ENCODE measurements around the gene NDUFS2. TPM values are rescaled to one million over a fixed set of nuclear protein-coding genes. Genes with fewer than 3 reads are reported as not detected.

The NDUFS2 gene
- total and polyA plus RNA-seq, 2 experiments from 2014 or later: 104 to 135 TPM

GRCh38 chr1:161198897-161199431, 3.2 kb upstream of the NDUFS2 start, which contains the start of gene ADAMTS4:
ADAMTS4 (minus strand) TSS chr1:161199054; CDS start chr1:161198627, 427 bp downstream.
- no peaks in the 10 kb centered on the region for H3K9me3 ChIP-seq (ENCODE audit: low read depth)
- peak within 1 kb of the TSS; percentile 100 for H3K27ac ChIP-seq
- peak; percentile 91 for DNase-seq
- 10 to 11% methylated on average over 10 to 11 of the region's 11 CpGs for WGBS, 2 experiments (ENCODE audit: low coverage in 1 of 2, low lambda C conversion rate in 2 of 2, missing lambda C conversion rate in 2 of 2)
- H3F3A ChIP-seq (ENCODE audit: insufficient read depth): peaks cover 37% of the 10 kb centered on the region
- H4K20me1 ChIP-seq (ENCODE audit: insufficient read depth): no peaks in the 10 kb centered on the region
- peak within 1 kb of the TSS; percentile 98 for H3K4me2 ChIP-seq (ENCODE audit: unreplicated experiment)
- peak within 1 kb of the TSS; percentile 82 for H3K4me3 ChIP-seq
- peak within 1 kb of the TSS; percentile 98 for H3K9ac ChIP-seq
- H3K9me2 ChIP-seq (ENCODE audit: insufficient read depth): no peaks in the 10 kb centered on the region
- in situ Hi-C loops (cut with MboI): no loop called here
- peak within 1 kb of the TSS; percentile 76 for H2AFZ ChIP-seq
- no peaks in the 10 kb centered on the region for H3K27me3 ChIP-seq (replicated peaks; ENCODE audit: insufficient read depth)
- no peak for TF ChIP-seq EZH2 (IDR thresholded peaks at IDR 0.05; ENCODE audit: insufficient read depth, poor library complexity, severe bottlenecking)
- no peak for TF ChIP-seq EZH2phosphoT487 (IDR thresholded peaks at IDR 0.05; ENCODE audit: insufficient read depth, low read depth)
- peaks cover 7% of the 10 kb centered on the region; the same call in 1 of the 2 replicates for H3K36me3 ChIP-seq (ENCODE audit: low read depth)
- peaks cover 55% of the 10 kb centered on the region for H3K79me2 ChIP-seq (ENCODE audit: insufficient read depth)
- peaks cover 57% of the 10 kb centered on the region for H3K4me1 ChIP-seq (ENCODE audit: insufficient read depth)

- no peaks in the 10 kb centered on the region for H3K9me2 ChIP-seq (ENCODE audit: insufficient read depth)
- peak overlapping the region; percentile 100 for H3K27ac ChIP-seq
- no peaks in the 10 kb centered on the region for H4K20me1 ChIP-seq (ENCODE audit: insufficient read depth)
- in situ Hi-C loops (cut with MboI): no loop called here
- no peak for DNase-seq
- no peak for TF ChIP-seq EZH2phosphoT487 (IDR thresholded peaks at IDR 0.05; ENCODE audit: insufficient read depth, low read depth)
- TF ChIP-seq EZH2 (IDR thresholded peaks at IDR 0.05; ENCODE audit: insufficient read depth, poor library complexity, severe bottlenecking): no peak
- peaks cover 43% of the 10 kb centered on the region for H3F3A ChIP-seq (ENCODE audit: insufficient read depth)
- H3K4me3 ChIP-seq: 0 out of 2 replicates have a peak overlapping the region, but pooled peaks have one; percentile 82
- peaks cover 58% of the 10 kb centered on the region for H3K79me2 ChIP-seq (ENCODE audit: insufficient read depth)
- H3K36me3 ChIP-seq (ENCODE audit: low read depth): peaks cover 12% of the 10 kb centered on the region; the same call in 1 of the 2 replicates
- no peaks in the 10 kb centered on the region for H3K9me3 ChIP-seq (ENCODE audit: low read depth)
- H2AFZ ChIP-seq: peak overlapping the region; percentile 39; the same call in 1 of the 2 replicates
- 65 to 66% methylated on average over 5 of the region's 5 CpGs for WGBS, 2 experiments (ENCODE audit: low coverage in 1 of 2, low lambda C conversion rate in 2 of 2, missing lambda C conversion rate in 2 of 2)
- H3K4me1 ChIP-seq (ENCODE audit: insufficient read depth): peaks cover 57% of the 10 kb centered on the region
- H3K9ac ChIP-seq: peak overlapping the region; percentile 98
- no peaks in the 10 kb centered on the region for H3K27me3 ChIP-seq (replicated peaks; ENCODE audit: insufficient read depth)
- H3K4me2 ChIP-seq (ENCODE audit: unreplicated experiment): peak overlapping the region; percentile 98
Observed at GRCh38 chr1:161199506-161200139, 2.5 kb upstream of the NDUFS2 start.

- H3K9me3 ChIP-seq (ENCODE audit: low read depth): no peaks in the 10 kb centered on the region
- H3K9ac ChIP-seq: peak overlapping the region; percentile 90
- H3K4me1 ChIP-seq (ENCODE audit: insufficient read depth): peaks cover 57% of the 10 kb centered on the region
- H3F3A ChIP-seq (ENCODE audit: insufficient read depth): peaks cover 47% of the 10 kb centered on the region
- in situ Hi-C loops (cut with MboI): no loop called here
- peaks cover 12% of the 10 kb centered on the region; the same call in 1 of the 2 replicates for H3K36me3 ChIP-seq (ENCODE audit: low read depth)
- no peaks in the 10 kb centered on the region for H4K20me1 ChIP-seq (ENCODE audit: insufficient read depth)
- H3K27ac ChIP-seq: peak overlapping the region; percentile 97
- no peak for DNase-seq
- no peak overlapping the region; the same call in 1 of the 2 replicates for H3K4me3 ChIP-seq
- peak overlapping the region; percentile 63; the same call in 1 of the 2 replicates for H2AFZ ChIP-seq
- no peaks in the 10 kb centered on the region for H3K27me3 ChIP-seq (replicated peaks; ENCODE audit: insufficient read depth)
- no peaks in the 10 kb centered on the region for H3K9me2 ChIP-seq (ENCODE audit: insufficient read depth)
- 69 to 71% methylated on average over 5 of the region's 5 CpGs for whole genome bisulfite sequencing, 2 experiments (ENCODE audit: low coverage in 1 of 2, low lambda C conversion rate in 2 of 2, missing lambda C conversion rate in 2 of 2)
- H3K4me2 ChIP-seq (ENCODE audit: unreplicated experiment): peak overlapping the region; percentile 84
- no peak for TF ChIP-seq EZH2 (IDR thresholded peaks at IDR 0.05; ENCODE audit: insufficient read depth, poor library complexity, severe bottlenecking)
- TF ChIP-seq EZH2phosphoT487 (IDR thresholded peaks at IDR 0.05; ENCODE audit: insufficient read depth, low read depth): no peak
- peaks cover 58% of the 10 kb centered on the region for H3K79me2 ChIP-seq (ENCODE audit: insufficient read depth)
Observed at GRCh38 chr1:161200421-161200991, 1.7 kb upstream of the NDUFS2 start.

GRCh38 chr1:161200992-161201835, 953 bp upstream of the NDUFS2 start:
- no peaks in the 10 kb centered on the region for H3K27me3 ChIP-seq (replicated peaks; ENCODE audit: insufficient read depth)
- H3K27ac ChIP-seq: peak overlapping the region; percentile 97
- H4K20me1 ChIP-seq (ENCODE audit: insufficient read depth): no peaks in the 10 kb centered on the region
- peak overlapping the region; percentile 63 for H2AFZ ChIP-seq
- peak; percentile 86 for DNase-seq
- WGBS, 2 experiments (ENCODE audit: low coverage in 1 of 2, low lambda C conversion rate in 2 of 2, missing lambda C conversion rate in 2 of 2): 2 to 3% methylated on average over 13 of the region's 13 CpGs
- H3K4me2 ChIP-seq (ENCODE audit: unreplicated experiment): peak overlapping the region; percentile 84
- H3K9me3 ChIP-seq (ENCODE audit: low read depth): no peaks in the 10 kb centered on the region
- no peaks in the 10 kb centered on the region for H3K9me2 ChIP-seq (ENCODE audit: insufficient read depth)
- TF ChIP-seq EZH2 (IDR thresholded peaks at IDR 0.05; ENCODE audit: insufficient read depth, poor library complexity, severe bottlenecking) (no peak), EZH2phosphoT487 (IDR thresholded peaks at IDR 0.05; ENCODE audit: insufficient read depth, low read depth) (no peak)
- H3K4me1 ChIP-seq (ENCODE audit: insufficient read depth): peaks cover 50% of the 10 kb centered on the region
- peaks cover 49% of the 10 kb centered on the region for H3F3A ChIP-seq (ENCODE audit: insufficient read depth)
- H3K79me2 ChIP-seq (ENCODE audit: insufficient read depth): peaks cover 58% of the 10 kb centered on the region
- peak overlapping the region; percentile 90 for H3K9ac ChIP-seq
- H3K4me3 ChIP-seq: peak overlapping the region; percentile 91
- peaks cover 14% of the 10 kb centered on the region; the same call in 1 of the 2 replicates for H3K36me3 ChIP-seq (ENCODE audit: low read depth)
- in situ Hi-C loops (cut with MboI): no loop called here
